ENCODE results near the gene ETS2.

ETS2 gene

DNA sequence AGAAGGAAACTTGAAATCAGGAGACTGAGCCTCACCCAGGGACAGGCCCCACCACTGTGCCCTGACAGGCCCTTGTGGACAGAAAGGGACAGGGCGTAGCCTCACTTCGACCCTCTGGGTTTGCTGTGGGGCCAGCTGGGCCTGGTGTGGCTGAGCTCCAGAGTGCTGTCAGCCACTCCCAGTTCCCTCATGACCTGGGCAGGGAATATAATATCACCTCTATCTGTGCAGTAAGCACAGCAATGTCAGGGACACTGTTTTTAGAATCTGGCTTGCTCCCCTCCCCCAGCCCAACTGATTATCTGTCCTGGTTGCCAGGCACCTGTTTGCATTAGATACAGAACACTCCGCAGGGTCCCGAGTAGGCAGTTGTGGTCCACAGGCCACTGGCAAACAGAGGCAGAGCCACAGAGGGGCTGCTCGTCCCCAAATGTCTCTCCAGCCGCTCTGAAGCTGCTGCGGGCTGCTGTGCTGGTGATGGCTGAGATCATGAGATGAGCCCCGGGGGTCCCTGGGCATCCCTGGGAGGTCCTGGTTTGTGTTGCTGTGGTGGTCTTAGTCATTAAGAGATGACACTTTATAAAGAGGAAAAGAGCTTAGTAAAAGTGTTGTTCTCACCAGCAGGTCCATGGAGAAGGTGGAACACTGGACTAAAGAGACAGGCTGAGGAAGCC is 51.6 kb downstream of the ETS2 start:
- no peak overlapping the region for H3K27ac ChIP-seq
- no peak for TF ChIP-seq ZFX (IDR thresholded peaks at IDR 0.05)
- TF ChIP-seq, protein P1, sequence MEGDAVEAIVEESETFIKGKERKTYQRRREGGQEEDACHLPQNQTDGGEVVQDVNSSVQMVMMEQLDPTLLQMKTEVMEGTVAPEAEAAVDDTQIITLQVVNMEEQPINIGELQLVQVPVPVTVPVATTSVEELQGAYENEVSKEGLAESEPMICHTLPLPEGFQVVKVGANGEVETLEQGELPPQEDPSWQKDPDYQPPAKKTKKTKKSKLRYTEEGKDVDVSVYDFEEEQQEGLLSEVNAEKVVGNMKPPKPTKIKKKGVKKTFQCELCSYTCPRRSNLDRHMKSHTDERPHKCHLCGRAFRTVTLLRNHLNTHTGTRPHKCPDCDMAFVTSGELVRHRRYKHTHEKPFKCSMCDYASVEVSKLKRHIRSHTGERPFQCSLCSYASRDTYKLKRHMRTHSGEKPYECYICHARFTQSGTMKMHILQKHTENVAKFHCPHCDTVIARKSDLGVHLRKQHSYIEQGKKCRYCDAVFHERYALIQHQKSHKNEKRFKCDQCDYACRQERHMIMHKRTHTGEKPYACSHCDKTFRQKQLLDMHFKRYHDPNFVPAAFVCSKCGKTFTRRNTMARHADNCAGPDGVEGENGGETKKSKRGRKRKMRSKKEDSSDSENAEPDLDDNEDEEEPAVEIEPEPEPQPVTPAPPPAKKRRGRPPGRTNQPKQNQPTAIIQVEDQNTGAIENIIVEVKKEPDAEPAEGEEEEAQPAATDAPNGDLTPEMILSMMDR (conservative IDR thresholded peaks at IDR 0.05) = no peak

DNA sequence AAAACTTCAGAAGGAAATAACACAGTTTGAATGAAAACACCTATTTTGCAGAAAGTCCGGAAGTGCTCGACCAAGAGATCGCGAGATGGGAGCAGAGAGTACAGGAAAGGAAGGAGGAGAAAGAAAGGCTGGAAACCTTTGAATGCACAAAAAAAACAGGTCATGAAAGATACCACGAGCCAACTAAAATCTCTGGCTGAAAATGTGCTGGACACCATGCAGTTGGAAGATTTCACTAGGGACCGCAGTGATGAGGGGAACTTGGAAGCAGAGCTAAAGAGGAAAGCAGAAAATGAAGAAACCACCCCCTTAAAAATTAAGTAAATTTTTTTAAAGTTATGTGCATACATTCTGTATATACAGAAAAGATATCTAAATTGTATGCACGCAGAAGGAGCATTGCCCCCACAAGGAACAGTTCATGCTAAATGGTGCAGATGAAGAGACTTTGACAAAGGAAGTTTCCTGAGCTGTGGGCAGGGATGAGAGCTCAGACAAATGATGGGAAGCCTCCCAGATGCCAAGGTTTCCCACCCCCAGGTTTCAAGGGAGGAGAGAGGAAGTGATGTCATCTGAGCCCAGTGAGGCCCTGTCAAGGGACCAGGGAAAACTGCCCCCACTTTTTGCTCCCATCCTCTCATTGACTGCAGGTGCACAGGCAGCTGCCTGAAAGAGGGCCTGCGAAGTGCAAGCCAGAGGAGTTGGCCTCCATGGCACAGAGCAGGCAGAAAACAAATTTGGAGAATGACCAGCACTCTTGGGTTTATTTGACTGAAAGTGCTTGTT is 52.5 kb downstream of the ETS2 start:
- H3K27ac ChIP-seq = no peak overlapping the region
- TF ChIP-seq ZFX (IDR thresholded peaks at IDR 0.05) = no peak
- TF ChIP-seq, protein P1 (conservative IDR thresholded peaks at IDR 0.05) = no peak

DNA sequence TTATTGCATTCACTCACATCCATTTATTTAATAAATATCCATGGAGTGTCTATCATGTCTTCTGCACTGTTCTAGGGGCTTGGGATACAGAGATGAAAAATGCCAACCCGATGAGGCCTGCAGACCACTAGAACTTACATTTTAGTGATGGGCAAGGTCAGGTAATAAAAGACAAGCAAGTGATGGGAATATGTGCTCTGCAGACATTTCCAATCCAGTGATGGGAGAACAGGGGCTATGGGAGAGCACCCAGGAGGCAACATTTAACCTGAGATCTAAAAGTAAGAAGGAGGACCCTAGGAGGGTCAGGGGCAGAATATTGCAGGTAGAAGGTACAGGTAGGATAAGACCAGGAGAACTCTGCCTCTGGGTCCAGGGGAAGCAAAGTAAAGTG is 53.1 kb downstream of the ETS2 start:
- no peak for TF ChIP-seq ZFX (IDR thresholded peaks at IDR 0.05)
- TF ChIP-seq, protein P1 (conservative IDR thresholded peaks at IDR 0.05) = no peak
- no peak overlapping the region for H3K27ac ChIP-seq

DNA sequence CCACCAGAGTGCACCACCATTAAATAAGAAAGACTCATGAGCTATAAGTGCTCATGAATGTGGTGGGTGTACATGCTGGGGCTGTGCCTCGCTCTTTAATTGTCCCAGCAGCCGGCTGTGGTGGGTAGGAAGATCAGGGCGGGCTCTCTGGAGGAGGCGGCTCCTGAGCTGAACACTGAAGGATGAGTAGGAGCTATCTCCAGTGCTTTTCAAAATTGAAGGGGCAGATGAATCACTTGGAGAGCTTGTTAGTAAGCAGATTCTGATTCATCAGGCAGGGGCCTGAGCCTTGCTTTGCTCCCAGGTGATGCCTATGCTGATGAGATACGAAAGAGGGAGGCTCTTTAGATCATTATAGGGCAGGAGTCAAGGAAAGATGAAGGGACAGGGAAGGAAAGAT is 54.1 kb downstream of the ETS2 start:
- no peak overlapping the region for H3K27ac ChIP-seq
- no peak for TF ChIP-seq ZFX (IDR thresholded peaks at IDR 0.05)
- TF ChIP-seq, protein P1 (conservative IDR thresholded peaks at IDR 0.05) = no peak

DNA sequence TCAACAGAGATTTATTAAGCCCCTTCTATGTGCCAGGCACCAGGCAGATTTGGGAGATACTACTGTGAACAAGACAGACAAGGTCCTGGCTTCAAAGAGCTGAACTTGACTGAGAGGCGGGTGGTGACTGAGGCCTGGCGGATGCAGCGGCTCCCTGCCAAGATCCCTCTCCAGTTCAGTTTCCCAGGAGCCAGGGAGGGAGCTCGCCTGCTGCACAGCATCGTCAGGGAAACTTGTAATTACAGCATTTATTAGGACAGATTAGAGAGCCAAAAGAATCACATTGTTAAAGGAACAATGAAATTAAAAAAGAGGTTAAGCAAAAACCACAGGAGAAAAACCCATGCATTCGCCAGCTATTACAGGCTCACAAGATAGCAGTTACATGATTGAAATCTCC is 55.3 kb downstream of the ETS2 start:
- no peak overlapping the region for H3K27ac ChIP-seq
- TF ChIP-seq, protein P1 (conservative IDR thresholded peaks at IDR 0.05) = no peak
- TF ChIP-seq ZFX (IDR thresholded peaks at IDR 0.05) = no peak

DNA sequence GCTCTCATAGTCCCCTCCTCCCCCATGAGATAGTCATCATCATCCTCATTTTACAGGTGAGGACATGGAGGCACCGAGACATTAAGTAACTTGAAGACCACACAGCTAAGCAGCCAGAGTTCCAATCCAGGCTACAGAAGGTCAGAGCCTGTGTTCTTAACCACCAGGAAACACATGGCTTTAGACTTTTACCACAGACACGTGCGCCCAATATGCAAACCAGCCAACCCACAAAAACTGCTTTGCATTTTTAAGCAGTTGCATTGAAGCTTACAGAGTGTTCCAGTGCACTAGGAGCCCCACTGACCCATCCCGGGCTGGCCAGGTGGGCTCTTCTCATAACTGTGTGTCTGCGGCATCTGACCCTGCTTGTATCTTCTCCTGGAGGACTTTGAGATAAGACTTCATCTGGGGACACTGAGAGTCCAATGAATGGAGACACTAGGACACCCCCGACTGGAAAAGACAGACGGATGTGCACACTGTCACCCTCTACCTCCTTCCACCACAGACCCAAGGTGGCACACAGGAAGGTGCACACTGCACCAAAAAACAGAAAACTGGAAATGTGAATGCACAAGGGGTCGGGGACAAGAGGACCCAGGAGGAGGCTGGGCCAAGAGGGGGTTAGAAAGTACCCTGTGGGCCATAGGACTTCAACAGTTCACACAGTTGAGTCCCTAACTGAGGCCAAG is 56.4 kb downstream of the ETS2 start:
- no peak overlapping the region for H3K27ac ChIP-seq
- TF ChIP-seq, protein P1 (conservative IDR thresholded peaks at IDR 0.05) = no peak
- TF ChIP-seq ZFX (IDR thresholded peaks at IDR 0.05) = no peak

DNA sequence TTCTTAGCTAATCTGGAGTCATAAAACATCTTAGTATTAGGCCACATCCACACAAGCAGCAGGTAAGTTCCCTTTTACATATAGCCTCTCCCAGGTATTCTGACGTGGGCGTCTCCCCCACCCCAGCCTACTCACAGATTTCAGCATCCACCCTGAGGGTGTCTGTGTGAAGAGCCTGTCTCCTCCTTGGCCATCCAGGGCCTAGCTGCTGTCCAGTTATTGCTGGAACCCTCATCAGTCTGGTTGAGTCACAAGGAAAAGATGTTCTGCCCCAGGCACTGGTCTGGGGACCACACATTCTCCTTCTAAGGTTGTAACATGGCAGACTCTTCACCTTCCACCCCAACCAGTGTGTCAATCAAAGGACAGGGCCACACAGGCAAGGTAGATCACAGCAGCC is 57.6 kb downstream of the ETS2 start:
- TF ChIP-seq ZFX (IDR thresholded peaks at IDR 0.05) = no peak
- TF ChIP-seq, protein P1 (conservative IDR thresholded peaks at IDR 0.05) = no peak
- no peak overlapping the region for H3K27ac ChIP-seq
